Astrocyte of the hippocampus (primary cell): ENCODE data around the gene DAGLB.
"Not testable (repeated sequence)": the region's sequence is repeated elsewhere in the genome, so short reads cannot be mapped to it uniquely, and the experiment has no call there.

Experiments
- DNase-seq: peaks from one replicate; pipeline ENCODE4 v3.0.0; 2011; ENCODE audit warnings: low read depth, low spot score

Gene DAGLB

GRCh38 chr7:6430271-6430940 lies 17.3 kb downstream of the DAGLB start:
- DNase-seq, result peak; percentile 36

GRCh38 chr7:6425948-6426347 lies 21.8 kb downstream of the DAGLB start:
- DNase-seq, result no peak

- DNase-seq, result no peak
Observed at GRCh38 chr7:6423942-6424701, 23.6 kb downstream of the DAGLB start.

- no peak for DNase-seq
Observed at GRCh38 chr7:6422926-6423632, 24.7 kb downstream of the DAGLB start.

GRCh38 chr7:6422095-6422494 lies 25.7 kb downstream of the DAGLB start:
- DNase-seq, result no peak

GRCh38 chr7:6420680-6421079 lies 27.1 kb downstream of the DAGLB start:
- DNase-seq, result no peak

GRCh38 chr7:6419310-6419773 lies 28.4 kb downstream of the DAGLB start:
- peak; percentile 75 for DNase-seq

- no peak for DNase-seq
Observed at GRCh38 chr7:6417408-6417807, 30.3 kb downstream of the DAGLB start.

- DNase-seq, result peak; percentile 24
Observed at GRCh38 chr7:6416516-6417145, 31.1 kb downstream of the DAGLB start.

- DNase-seq, result no peak
Observed at GRCh38 chr7:6413637-6414036, 34.1 kb downstream of the DAGLB start.

- DNase-seq, result no peak
Observed at GRCh38 chr7:6409944-6410693, 37.6 kb downstream of the DAGLB start.

- DNase-seq, result no peak
Observed at GRCh38 chr7:6409091-6409490, 38.7 kb downstream of the DAGLB start.

- DNase-seq, result no peak
Observed at GRCh38 chr7:6407434-6407833, 40.3 kb downstream of the DAGLB start.

GRCh38 chr7:6406121-6406520 lies 41.6 kb downstream of the DAGLB start:
- DNase-seq, result no peak

GRCh38 chr7:6403907-6404306 lies 43.8 kb downstream of the DAGLB start:
- DNase-seq, result no peak

GRCh38 chr7:6402741-6403140 lies 45.0 kb downstream of the DAGLB start:
- no peak for DNase-seq

- DNase-seq, result no peak
Observed at GRCh38 chr7:6402041-6402440, 45.7 kb downstream of the DAGLB start.

GRCh38 chr7:6401536-6401935 lies 46.2 kb downstream of the DAGLB start:
- DNase-seq, result no peak

GRCh38 chr7:6400243-6401105 lies 47.3 kb downstream of the DAGLB start:
- DNase-seq, result not testable (repeated sequence)

GRCh38 chr7:6399351-6399750 lies 48.4 kb downstream of the DAGLB start:
- no peak for DNase-seq
